Calu3 (cell line): Measurements from ENCODE around the gene ZNF672. TPM values are rescaled to one million over a fixed set of nuclear protein-coding genes. Genes with fewer than 3 reads are reported as not detected.

Experiments
- BruUV-seq: library from RNA; stranded (reverse); fragments of 400-500 nt; replicated peaks from 2 replicates; lab custom pipeline; 2021; lab: Mats Ljungman, UMichigan
- CTCF ChIA-PET: fragments of 300-600 bp; sonication (Branson Sonifier 250); formaldehyde crosslinking; loops from one replicate; lab custom pipeline; 2022; ENCODE audit warnings: antibody characterized with exemption; lab: Charles Lee
- DNase-seq: peaks from one replicate; pipeline ENCODE4 v3.0.0; 2022
- H3K27ac Mint-ChIP-seq: one replicate; pipeline ENCODE4 v1.8.0; 2022; ENCODE audit warnings: mixed read lengths; ENCODE audit not compliant: unreplicated experiment
- H3K27me3 Mint-ChIP-seq: one replicate; pipeline ENCODE4 v1.8.0; 2022; ENCODE audit warnings: mixed read lengths; ENCODE audit not compliant: unreplicated experiment
- H3K36me3 Mint-ChIP-seq: one replicate; pipeline ENCODE4 v1.8.0; 2022; ENCODE audit warnings: mild to moderate bottlenecking, moderate library complexity, mixed read lengths; ENCODE audit not compliant: insufficient read depth, unreplicated experiment
- H3K4me1 Mint-ChIP-seq: one replicate; pipeline ENCODE4 v1.8.0; 2022; ENCODE audit warnings: mild to moderate bottlenecking, low read depth, mixed read lengths; ENCODE audit not compliant: unreplicated experiment
- H3K4me3 Mint-ChIP-seq: one replicate; pipeline ENCODE4 v1.8.0; 2022; ENCODE audit warnings: mild to moderate bottlenecking, low read depth, moderate library complexity, mixed read lengths; ENCODE audit not compliant: unreplicated experiment
- H3K9me3 Mint-ChIP-seq: one replicate; pipeline ENCODE4 v1.8.0; 2022; ENCODE audit warnings: low read depth, mixed read lengths; ENCODE audit not compliant: unreplicated experiment
- intact Hi-C: fragments of 100-400 bp; cut with micrococcal nuclease; formaldehyde crosslinking; loops from one replicate; pipeline ENCODE4 v1.10.0; 2022; ENCODE audit not compliant: unreplicated experiment
- total RNA-seq: library from RNA; stranded (reverse); gene quantifications from 2 replicates; pipeline ENCODE4 v1.2.3, GENCODE V29; 2022
- TF ChIP-seq, protein P1 (sequence below): fragments of 200-600 bp; IDR thresholded peaks from one replicate; pipeline ENCODE4 v1.8.0; 2022; ENCODE audit warnings: antibody characterized with exemption; ENCODE audit not compliant: unreplicated experiment

Gene ZNF672
- total RNA-seq, 1 experiment from 2014 or later, result 28.3 TPM

DNA sequence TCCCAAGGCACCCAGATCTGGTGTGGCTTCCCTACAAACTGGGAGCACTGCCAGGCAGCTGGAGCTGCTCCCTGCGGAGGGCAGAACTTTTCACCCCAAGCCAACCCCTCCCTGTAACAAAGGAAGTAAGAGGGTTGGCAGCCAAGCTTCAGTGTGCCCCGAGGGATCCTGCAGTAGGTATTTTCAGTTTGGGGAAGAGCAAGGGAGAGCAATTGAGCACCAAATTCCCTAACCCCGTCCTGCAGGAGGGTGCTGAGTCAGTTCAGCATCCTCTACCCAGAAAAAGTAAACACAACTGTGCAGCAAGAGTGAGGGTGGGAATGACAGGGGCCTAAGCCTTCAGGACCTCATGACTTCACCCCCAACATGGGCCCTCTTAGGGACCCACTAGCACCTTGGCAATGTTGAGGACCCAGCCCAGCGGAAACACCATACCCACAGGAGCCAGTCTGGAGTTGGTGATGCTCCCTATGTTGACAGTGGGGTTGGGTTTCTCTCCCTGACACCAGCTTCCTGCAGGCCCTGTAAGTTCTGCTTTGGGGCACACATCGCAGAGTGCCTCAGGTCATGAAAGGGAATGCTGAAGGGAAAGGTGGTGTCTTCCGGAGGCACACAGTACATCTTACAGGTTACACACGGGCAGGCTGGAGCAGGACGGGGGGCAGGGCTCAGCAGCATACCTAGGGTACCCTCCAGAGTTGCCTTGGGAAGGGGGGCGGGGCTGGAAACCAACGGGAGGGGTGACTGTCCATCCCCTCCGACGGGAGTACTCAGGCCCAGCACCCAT, 27.1 kb upstream of the ZNF672 start:
- no peak overlapping the region for H3K4me3 Mint-ChIP-seq
- peaks cover 44% of the 10 kb centered on the region for H3K36me3 Mint-ChIP-seq
- TF ChIP-seq, protein P1, sequence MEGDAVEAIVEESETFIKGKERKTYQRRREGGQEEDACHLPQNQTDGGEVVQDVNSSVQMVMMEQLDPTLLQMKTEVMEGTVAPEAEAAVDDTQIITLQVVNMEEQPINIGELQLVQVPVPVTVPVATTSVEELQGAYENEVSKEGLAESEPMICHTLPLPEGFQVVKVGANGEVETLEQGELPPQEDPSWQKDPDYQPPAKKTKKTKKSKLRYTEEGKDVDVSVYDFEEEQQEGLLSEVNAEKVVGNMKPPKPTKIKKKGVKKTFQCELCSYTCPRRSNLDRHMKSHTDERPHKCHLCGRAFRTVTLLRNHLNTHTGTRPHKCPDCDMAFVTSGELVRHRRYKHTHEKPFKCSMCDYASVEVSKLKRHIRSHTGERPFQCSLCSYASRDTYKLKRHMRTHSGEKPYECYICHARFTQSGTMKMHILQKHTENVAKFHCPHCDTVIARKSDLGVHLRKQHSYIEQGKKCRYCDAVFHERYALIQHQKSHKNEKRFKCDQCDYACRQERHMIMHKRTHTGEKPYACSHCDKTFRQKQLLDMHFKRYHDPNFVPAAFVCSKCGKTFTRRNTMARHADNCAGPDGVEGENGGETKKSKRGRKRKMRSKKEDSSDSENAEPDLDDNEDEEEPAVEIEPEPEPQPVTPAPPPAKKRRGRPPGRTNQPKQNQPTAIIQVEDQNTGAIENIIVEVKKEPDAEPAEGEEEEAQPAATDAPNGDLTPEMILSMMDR, result no peak
- no peaks in the 10 kb centered on the region for H3K4me1 Mint-ChIP-seq
- CTCF ChIA-PET, result no interaction called here
- no TSS peak for BruUV-seq
- H3K27me3 Mint-ChIP-seq, result no peaks in the 10 kb centered on the region
- intact Hi-C loops, result no loop called here
- H3K27ac Mint-ChIP-seq, result no peak overlapping the region
- no peak for DNase-seq
- peaks cover 3% of the 10 kb centered on the region for H3K9me3 Mint-ChIP-seq

DNA sequence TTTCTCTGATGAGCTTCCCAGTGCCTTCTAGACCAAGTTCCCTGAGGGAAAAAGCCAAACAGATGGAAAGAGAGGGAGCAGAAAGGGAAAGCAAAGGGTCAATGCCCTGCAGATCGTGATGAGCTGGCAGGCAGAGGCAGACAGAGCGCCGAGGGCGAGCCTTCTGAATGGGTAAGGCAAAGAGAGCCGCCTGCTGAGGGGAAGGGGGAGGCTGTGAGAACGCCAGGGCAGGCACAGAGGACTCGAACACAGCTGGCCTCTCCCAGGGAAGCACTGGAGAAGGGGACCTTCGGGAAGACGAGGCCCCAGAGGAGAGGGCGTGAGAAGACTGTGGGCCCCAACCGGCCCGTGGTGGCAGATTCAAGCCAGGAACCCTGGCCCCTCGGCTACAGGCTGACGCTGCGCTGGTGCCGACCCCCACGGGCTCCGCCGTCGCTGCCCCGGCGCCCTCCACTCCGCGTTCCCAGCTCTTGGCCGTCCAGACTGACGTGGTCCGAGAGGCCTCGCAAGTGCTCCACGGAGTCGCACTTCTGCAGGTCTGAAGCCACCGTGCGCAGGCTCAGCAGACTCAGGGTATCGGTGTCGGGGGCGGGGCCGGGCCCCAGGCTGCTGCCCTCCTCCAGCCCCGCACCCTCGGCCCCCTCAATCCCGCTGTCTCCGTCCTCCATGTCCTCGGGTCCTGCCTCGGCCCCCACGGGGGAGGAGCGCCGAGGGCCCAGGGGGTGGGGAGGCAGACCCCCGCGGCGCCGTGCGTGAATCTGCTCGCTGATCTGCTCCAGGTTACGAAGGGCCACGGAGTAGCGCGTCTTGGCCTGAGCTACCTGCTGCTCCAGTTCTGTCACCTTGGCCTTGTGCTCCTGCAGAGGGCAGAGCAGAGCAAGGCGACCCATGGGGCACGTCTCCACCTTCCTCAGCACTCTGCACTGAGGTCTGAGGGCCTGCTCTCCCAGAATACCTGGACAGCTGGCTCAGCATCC, 26.2 kb upstream of the ZNF672 start:
- no peaks in the 10 kb centered on the region for H3K27me3 Mint-ChIP-seq
- H3K27ac Mint-ChIP-seq, result peak overlapping the region; percentile 43
- CTCF ChIA-PET, result no interaction called here
- intact Hi-C loops, result no loop called here
- DNase-seq, result no peak
- H3K4me1 Mint-ChIP-seq, result no peaks in the 10 kb centered on the region
- TF ChIP-seq, protein P1, result no peak
- H3K36me3 Mint-ChIP-seq, result peaks cover 46% of the 10 kb centered on the region
- BruUV-seq, result no TSS peak
- peaks cover 3% of the 10 kb centered on the region for H3K9me3 Mint-ChIP-seq
- no peak overlapping the region for H3K4me3 Mint-ChIP-seq

DNA sequence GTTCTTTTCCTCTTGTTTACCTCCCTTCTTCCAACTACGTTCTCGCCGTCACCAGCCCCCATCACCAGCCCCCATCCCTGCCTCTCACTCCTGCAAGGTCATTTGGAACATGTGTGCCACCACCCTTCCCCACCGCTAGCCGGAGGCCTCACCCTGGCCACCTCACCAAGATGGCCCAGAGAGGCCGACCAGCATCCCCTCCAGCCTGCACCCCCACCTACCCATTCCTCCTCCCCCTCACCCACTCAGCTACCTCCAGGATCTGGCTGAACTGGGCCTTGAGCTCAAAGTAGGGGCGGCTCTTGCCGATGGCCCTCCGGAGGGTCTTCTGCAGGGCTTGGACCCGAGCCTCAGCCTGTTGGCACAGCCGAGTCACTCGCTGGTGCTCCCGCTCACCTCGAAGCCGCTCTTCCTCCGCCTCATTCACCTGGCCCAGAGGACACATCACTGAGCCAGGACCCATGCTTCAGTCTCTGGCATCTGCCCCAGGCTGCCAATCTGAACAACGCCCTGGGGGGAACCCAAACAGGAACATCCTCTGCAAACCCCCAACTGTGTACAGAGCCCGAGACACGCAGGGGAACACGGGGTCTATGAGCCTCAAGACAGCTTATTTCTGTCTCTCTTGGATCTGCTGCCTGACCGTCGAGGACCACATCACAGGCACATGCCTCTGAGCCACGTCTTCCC, 25.1 kb upstream of the ZNF672 start:
- H3K27ac Mint-ChIP-seq, result peak overlapping the region; percentile 43
- no peaks in the 10 kb centered on the region for H3K4me1 Mint-ChIP-seq
- H3K4me3 Mint-ChIP-seq, result no peak overlapping the region
- intact Hi-C loops, result no loop called here
- TF ChIP-seq, protein P1, result no peak
- peaks cover 3% of the 10 kb centered on the region for H3K9me3 Mint-ChIP-seq
- CTCF ChIA-PET, result no interaction called here
- BruUV-seq, result no TSS peak
- H3K27me3 Mint-ChIP-seq, result no peaks in the 10 kb centered on the region
- DNase-seq, result no peak
- H3K36me3 Mint-ChIP-seq, result peaks cover 47% of the 10 kb centered on the region

DNA sequence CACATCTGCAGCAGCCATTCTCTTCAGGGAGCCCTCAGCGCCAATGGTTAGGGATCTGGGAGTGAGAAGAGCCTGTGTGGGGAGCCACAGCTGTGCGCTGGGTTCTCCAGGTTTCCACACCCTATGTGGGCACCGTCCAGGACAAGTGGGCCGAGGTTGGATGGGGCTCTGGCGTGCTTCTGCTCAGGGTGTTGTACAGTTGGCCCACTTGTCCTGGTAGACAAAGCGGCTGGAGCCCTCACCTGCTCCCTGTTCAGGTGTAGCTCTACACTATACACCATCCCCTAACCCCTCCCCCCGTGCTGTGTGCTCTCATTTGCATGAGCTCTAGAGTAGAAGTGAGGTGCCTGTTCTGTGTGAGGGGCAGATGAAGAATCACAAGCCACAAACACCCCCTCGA, 24.5 kb upstream of the ZNF672 start:
- no TSS peak for BruUV-seq
- CTCF ChIA-PET, result no interaction called here
- peaks cover 53% of the 10 kb centered on the region for H3K36me3 Mint-ChIP-seq

More for the DNA sequence above, 24.5 kb upstream of the ZNF672 start:
- Mint-ChIP-seq H3K27ac (no peak overlapping the region), H3K9me3 (peaks cover 3% of the 10 kb centered on the region), H3K4me3 (no peak overlapping the region), H3K27me3 (no peaks in the 10 kb centered on the region), H3K4me1 (no peaks in the 10 kb centered on the region)
- DNase-seq, result no peak
- intact Hi-C loops, result no loop called here
- TF ChIP-seq, protein P1, result no peak
